BE2C (cell line): ENCODE results near the gene MYL10.

ENCODE experiments used
- DNase-seq: peaks from one replicate; pipeline ENCODE4 v3.0.0-alpha.2; 2020
- H3K27me3 ChIP-seq: fragments of 250-450 bp; sonication (Bioruptor Pico); 2 replicates; pipeline ENCODE4 v1.5.1; 2020; ENCODE audit warnings: mild to moderate bottlenecking
- H3K36me3 ChIP-seq: fragments of 250-450 bp; sonication (Bioruptor Pico); 2 replicates; pipeline ENCODE4 v1.5.1; 2020; ENCODE audit warnings: mild to moderate bottlenecking
- H3K4me1 ChIP-seq: fragments of 250-450 bp; sonication (Bioruptor Pico); 2 replicates; pipeline ENCODE4 v1.5.1; 2020
- H3K4me3 ChIP-seq: 2 replicates; pipeline ENCODE4 v1.5.1; 2011; ENCODE audit warnings: low read depth, low read length
- H3K9me3 ChIP-seq: fragments of 250-450 bp; sonication (Bioruptor Pico); 2 replicates; pipeline ENCODE4 v1.5.1; 2020
- CTCF ChIP-seq: IDR thresholded peaks from 2 replicates; pipeline ENCODE4 v1.5.1; 2012; ENCODE audit warnings: mild to moderate bottlenecking, low read depth, low read length

MYL10 gene

GRCh38 chr7:101588131-101588935 is 40.8 kb downstream of the MYL10 start:
- H3K9me3 ChIP-seq, result no peaks in the 10 kb centered on the region
- no peaks in the 10 kb centered on the region for H3K27me3 ChIP-seq
- H3K4me3 ChIP-seq, result no peak overlapping the region
- no peak for TF ChIP-seq CTCF
- no peak for DNase-seq
- H3K4me1 ChIP-seq, result no peaks in the 10 kb centered on the region
- H3K36me3 ChIP-seq, result no peaks in the 10 kb centered on the region

GRCh38 chr7:101586906-101587677 is 42.0 kb downstream of the MYL10 start:
- Histone ChIP-seq H3K4me3 (no peak overlapping the region), H3K9me3 (no peaks in the 10 kb centered on the region), H3K4me1 (no peaks in the 10 kb centered on the region), H3K27me3 (no peaks in the 10 kb centered on the region), H3K36me3 (no peaks in the 10 kb centered on the region)
- TF ChIP-seq CTCF, result no peak
- DNase-seq, result no peak

GRCh38 chr7:101586078-101586905 is 42.8 kb downstream of the MYL10 start:
- TF ChIP-seq CTCF, result no peak
- no peaks in the 10 kb centered on the region for H3K4me1 ChIP-seq
- no peaks in the 10 kb centered on the region for H3K36me3 ChIP-seq
- H3K27me3 ChIP-seq, result no peaks in the 10 kb centered on the region
- H3K4me3 ChIP-seq, result no peak overlapping the region
- H3K9me3 ChIP-seq, result no peaks in the 10 kb centered on the region
- DNase-seq, result no peak

- Histone ChIP-seq H3K4me1 (no peaks in the 10 kb centered on the region), H3K36me3 (no peaks in the 10 kb centered on the region), H3K9me3 (no peaks in the 10 kb centered on the region), H3K27me3 (no peaks in the 10 kb centered on the region), H3K4me3 (no peak overlapping the region)
- no peak for DNase-seq
- TF ChIP-seq CTCF, result no peak
Observed at GRCh38 chr7:101582971-101583370, 46.1 kb downstream of the MYL10 start.

- TF ChIP-seq CTCF, result no peak
- DNase-seq, result no peak
- H3K4me1 ChIP-seq, result no peaks in the 10 kb centered on the region
- H3K9me3 ChIP-seq, result no peaks in the 10 kb centered on the region
- no peak overlapping the region for H3K4me3 ChIP-seq
- H3K36me3 ChIP-seq, result no peaks in the 10 kb centered on the region
- H3K27me3 ChIP-seq, result no peaks in the 10 kb centered on the region
Observed at GRCh38 chr7:101581891-101582290, 47.2 kb downstream of the MYL10 start.
